Measurements from ENCODE around the gene HACD2. TPM values are rescaled to one million over a fixed set of nuclear protein-coding genes. Genes with fewer than 3 reads are reported as not detected.

Gene HACD2
- total RNA-seq, 1 donor from 2014 or later = 13.9 TPM

DNA sequence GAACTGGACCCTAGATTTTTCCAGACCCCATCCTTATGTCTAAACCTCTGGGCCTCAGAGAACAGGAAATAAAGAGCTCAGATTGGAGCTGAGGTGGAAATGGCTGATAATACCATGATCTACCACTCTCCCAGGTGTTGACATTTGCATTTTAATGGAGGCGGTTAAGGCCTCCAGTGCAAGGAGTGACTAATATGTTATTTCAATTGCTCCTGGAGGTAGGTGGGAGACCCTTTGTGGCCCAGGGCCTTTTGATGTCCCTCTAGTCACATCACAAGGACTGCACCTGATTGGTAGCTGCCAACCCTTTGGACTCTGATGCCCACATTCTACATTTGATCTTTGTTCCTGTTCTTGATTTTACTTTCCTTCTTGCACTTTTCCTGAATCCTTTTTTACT is 127.0 kb downstream of the HACD2 start:
- peak overlapping the region; percentile 10 for H3K27ac Mint-ChIP-seq (ENCODE audit: unreplicated experiment)
- H3K36me3 Mint-ChIP-seq (ENCODE audit: low read depth, unreplicated experiment) = no peaks in the 10 kb centered on the region
- no peak overlapping the region for H3K4me3 Mint-ChIP-seq (ENCODE audit: unreplicated experiment)
- H3K27me3 Mint-ChIP-seq (ENCODE audit: unreplicated experiment) = no peaks in the 10 kb centered on the region
- no peaks in the 10 kb centered on the region for H3K9me3 Mint-ChIP-seq (ENCODE audit: unreplicated experiment)
- no peak for DNase-seq (ENCODE audit: low spot score)
- peaks cover 9% of the 10 kb centered on the region for H3K4me1 Mint-ChIP-seq (ENCODE audit: unreplicated experiment)
- TF ChIP-seq, protein P1, sequence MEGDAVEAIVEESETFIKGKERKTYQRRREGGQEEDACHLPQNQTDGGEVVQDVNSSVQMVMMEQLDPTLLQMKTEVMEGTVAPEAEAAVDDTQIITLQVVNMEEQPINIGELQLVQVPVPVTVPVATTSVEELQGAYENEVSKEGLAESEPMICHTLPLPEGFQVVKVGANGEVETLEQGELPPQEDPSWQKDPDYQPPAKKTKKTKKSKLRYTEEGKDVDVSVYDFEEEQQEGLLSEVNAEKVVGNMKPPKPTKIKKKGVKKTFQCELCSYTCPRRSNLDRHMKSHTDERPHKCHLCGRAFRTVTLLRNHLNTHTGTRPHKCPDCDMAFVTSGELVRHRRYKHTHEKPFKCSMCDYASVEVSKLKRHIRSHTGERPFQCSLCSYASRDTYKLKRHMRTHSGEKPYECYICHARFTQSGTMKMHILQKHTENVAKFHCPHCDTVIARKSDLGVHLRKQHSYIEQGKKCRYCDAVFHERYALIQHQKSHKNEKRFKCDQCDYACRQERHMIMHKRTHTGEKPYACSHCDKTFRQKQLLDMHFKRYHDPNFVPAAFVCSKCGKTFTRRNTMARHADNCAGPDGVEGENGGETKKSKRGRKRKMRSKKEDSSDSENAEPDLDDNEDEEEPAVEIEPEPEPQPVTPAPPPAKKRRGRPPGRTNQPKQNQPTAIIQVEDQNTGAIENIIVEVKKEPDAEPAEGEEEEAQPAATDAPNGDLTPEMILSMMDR (IDR thresholded peaks at IDR 0.05; ENCODE audit: unreplicated experiment) = no peak

- Mint-ChIP-seq H3K4me1 (ENCODE audit: unreplicated experiment) (peaks cover 4% of the 10 kb centered on the region), H3K9me3 (ENCODE audit: unreplicated experiment) (no peaks in the 10 kb centered on the region), H3K27me3 (ENCODE audit: unreplicated experiment) (peaks cover 5% of the 10 kb centered on the region), H3K36me3 (ENCODE audit: low read depth, unreplicated experiment) (no peaks in the 10 kb centered on the region), H3K27ac (ENCODE audit: unreplicated experiment) (no peak overlapping the region), H3K4me3 (ENCODE audit: unreplicated experiment) (no peak overlapping the region)
- DNase-seq (ENCODE audit: low spot score) = no peak
- TF ChIP-seq, protein P1 (IDR thresholded peaks at IDR 0.05; ENCODE audit: unreplicated experiment) = no peak
Observed at GRCh38 chr3:123453675-123454074, 131.2 kb downstream of the HACD2 start.

DNA sequence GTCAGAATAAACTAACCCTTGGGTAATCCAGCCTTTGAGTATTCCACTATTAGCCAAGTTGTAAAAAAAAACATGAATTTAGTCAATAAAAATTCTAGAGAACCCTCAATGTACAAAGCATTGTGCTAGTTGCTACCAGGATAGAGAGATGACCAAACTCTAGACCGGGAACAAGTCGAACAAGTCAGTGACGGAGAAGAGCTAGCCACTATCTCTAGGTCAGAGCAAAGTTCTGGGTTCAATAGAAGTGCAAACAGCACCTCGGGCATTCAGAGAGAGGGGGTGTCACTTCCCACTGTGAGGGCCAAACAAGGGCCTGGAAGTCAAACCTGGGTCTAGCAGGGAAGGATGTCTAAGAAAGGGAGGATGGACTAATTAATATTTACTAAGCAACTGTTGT is 133.7 kb downstream of the HACD2 start:
- peaks cover 4% of the 10 kb centered on the region for H3K36me3 Mint-ChIP-seq (ENCODE audit: low read depth, unreplicated experiment)
- H3K4me3 Mint-ChIP-seq (ENCODE audit: unreplicated experiment) = no peak overlapping the region
- H3K27ac Mint-ChIP-seq (ENCODE audit: unreplicated experiment) = no peak overlapping the region
- peaks cover 11% of the 10 kb centered on the region for H3K27me3 Mint-ChIP-seq (ENCODE audit: unreplicated experiment)
- TF ChIP-seq, protein P1 (IDR thresholded peaks at IDR 0.05; ENCODE audit: unreplicated experiment) = no peak
- H3K4me1 Mint-ChIP-seq (ENCODE audit: unreplicated experiment) = peaks cover 4% of the 10 kb centered on the region
- no peaks in the 10 kb centered on the region for H3K9me3 Mint-ChIP-seq (ENCODE audit: unreplicated experiment)
- no peak for DNase-seq (ENCODE audit: low spot score)

DNA sequence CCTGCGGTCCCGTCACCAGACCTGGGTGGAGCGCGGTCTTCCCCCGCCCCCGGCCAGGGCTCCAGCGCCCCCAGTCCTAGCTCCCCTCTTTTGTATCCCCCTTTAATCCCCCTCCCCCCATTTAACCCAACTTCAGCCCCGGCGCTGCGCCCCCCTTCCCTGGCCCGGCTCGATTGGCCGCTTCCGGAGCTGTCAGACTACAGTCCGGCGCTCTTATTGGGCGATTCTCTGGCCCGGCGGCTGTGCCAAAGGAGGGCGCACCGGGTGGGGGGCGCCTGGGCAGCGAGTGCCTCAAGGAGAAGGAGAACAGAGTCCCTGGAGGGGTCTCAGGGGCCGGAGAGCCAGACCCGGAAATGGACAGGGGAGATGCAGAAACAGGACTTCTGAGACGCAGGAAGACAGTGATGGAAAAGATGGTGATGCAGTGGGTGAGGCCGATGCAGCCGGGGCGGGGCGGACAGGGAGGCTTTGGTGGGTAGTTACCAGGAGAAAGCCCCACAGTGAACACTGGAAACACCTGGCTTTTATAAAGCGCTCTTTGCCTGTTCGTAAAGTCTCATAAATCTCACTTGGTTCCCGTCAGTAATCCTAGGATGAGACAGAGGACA is 134.8 kb downstream of the HACD2 start:
- DNase-seq (ENCODE audit: low spot score) = no peak
- H3K4me3 Mint-ChIP-seq (ENCODE audit: unreplicated experiment) = no peak overlapping the region
- H3K36me3 Mint-ChIP-seq (ENCODE audit: low read depth, unreplicated experiment) = peaks cover 4% of the 10 kb centered on the region
- TF ChIP-seq, protein P1 (IDR thresholded peaks at IDR 0.05; ENCODE audit: unreplicated experiment) = no peak
- H3K9me3 Mint-ChIP-seq (ENCODE audit: unreplicated experiment) = no peaks in the 10 kb centered on the region
- H3K27me3 Mint-ChIP-seq (ENCODE audit: unreplicated experiment) = peaks cover 13% of the 10 kb centered on the region
- H3K27ac Mint-ChIP-seq (ENCODE audit: unreplicated experiment) = no peak overlapping the region
- H3K4me1 Mint-ChIP-seq (ENCODE audit: unreplicated experiment) = peaks cover 4% of the 10 kb centered on the region

- no peak overlapping the region for H3K4me3 Mint-ChIP-seq (ENCODE audit: unreplicated experiment)
- TF ChIP-seq, protein P1 (IDR thresholded peaks at IDR 0.05; ENCODE audit: unreplicated experiment) = no peak
- H3K4me1 Mint-ChIP-seq (ENCODE audit: unreplicated experiment) = peaks cover 4% of the 10 kb centered on the region
- H3K27me3 Mint-ChIP-seq (ENCODE audit: unreplicated experiment) = peaks cover 13% of the 10 kb centered on the region
- peaks cover 4% of the 10 kb centered on the region for H3K36me3 Mint-ChIP-seq (ENCODE audit: low read depth, unreplicated experiment)
- no peak overlapping the region for H3K27ac Mint-ChIP-seq (ENCODE audit: unreplicated experiment)
- DNase-seq (ENCODE audit: low spot score) = peak; percentile 44
- no peaks in the 10 kb centered on the region for H3K9me3 Mint-ChIP-seq (ENCODE audit: unreplicated experiment)
Observed at GRCh38 chr3:123449102-123449996, 135.5 kb downstream of the HACD2 start.

Data from endothelial cell (in vitro differentiated cells).